A549 treated with CpdA at 1 μM for 4 hours (cell line): ENCODE data around the gene SPATA6L. TPM values are rescaled to one million over a fixed set of nuclear protein-coding genes. Genes with fewer than 3 reads are reported as not detected.

Experiments used
- total RNA-seq: library from RNA; stranded (reverse); fragments of 200-300 nt; extraction: Qiagen RNA extraction; gene quantifications from 5 replicates; pipeline ENCODE4 v1.2.3, GENCODE V29; 2022; ENCODE audit warnings: low read depth

The SPATA6L gene, protein sequence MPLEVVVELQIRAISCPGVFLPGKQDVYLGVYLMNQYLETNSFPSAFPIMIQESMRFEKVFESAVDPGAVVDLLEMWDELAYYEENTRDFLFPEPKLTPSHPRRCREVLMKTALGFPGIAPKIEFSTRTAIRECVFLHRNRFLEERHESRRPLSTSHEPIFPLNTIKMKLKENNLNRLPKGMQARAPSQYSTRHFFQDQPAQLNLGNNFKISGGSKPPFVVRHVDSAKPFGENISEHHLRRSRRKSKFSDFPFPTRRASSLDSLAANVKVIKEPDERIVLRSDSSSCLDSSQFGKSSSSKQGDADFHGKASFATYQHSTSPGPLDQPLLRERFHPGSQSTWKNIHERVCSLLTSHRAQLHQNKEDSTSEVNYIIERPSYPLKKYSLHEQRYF
- 1.6 to 2.6 TPM (median 2.0 TPM) in 5 replicates for total RNA-seq

DNA sequence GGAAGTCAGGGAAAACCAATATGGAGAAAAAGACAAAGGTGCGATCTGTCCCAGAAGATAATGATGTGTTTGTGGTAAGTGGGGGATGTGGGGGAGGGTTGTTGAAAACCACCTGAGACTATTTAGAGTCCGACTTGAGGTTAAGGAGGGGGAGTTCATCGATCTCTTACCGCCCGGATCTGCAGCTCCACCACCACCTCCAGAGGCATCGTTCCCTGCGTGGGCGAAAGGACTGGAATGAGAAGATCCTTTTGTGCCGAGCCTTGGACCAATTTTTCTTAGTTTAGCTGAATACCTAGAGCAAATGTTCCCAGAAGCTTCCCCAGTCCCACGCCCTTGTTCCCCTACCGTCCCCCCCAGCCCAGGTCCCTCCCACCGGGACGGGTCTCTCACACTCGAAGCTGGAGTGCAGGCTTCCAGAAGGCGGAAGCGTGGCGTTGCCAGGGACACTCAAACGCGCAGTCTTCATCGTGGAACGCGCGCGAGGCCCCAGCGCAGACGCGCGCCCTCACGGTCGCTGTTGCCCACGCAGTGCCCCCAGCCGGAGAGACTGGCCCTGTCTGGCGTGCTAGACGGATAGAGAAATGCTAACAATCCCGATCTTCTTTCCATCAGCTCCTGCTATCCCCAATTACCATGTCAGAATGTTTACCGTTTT lies at the start of gene SPATA6L:
SPATA6L (minus strand) TSS at position 439 of the 658 bp plus-strand sequence; CDS start at position 209, 230 bp downstream.

DNA sequence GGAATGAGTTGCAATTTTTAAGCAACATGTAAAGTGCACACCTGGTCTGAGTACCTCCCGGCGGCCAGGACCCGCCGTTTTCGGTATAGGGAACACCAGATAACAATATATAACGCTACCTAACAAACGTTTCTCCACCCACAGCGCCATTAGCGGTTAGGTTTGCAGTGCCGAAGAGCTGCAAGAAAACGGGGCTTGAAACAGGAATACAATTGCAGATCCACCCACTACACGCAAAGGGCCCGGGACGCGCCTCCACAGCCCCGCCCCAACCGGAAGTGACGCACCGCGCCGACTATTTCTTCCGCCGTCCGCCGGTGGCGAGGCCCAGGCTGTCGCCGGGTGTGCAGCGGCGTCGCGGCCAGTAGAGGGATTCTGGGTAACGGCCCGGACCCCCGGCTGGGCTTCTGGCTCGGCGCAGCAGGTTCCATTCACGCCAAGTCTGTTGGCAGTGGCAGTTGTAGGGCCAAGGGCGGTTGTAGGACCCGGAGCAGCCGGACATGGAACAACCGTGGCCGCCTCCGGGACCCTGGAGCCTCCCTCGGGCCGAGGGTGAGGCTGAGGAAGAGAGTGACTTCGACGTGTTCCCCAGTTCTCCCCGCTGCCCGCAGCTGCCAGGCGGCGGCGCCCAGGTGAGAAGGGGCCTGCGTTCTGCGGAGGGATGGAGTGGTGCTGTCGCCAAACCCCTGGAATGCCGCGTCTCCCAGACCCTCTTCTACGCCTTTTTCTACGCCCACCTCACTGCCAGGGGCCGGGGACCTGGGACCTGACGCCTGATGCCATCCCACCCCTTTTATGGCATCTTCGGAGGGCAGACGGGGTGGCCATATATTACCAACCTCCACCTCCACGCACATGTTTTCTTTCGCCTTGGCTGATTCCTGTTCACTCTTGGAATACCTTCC lies 13.2 kb upstream of the SPATA6L start, which contains the start of gene CDC37L1:
CDC37L1 (plus strand) TSS at position 302 of the 905 bp plus-strand sequence; CDS start at position 501, 199 bp downstream.

DNA sequence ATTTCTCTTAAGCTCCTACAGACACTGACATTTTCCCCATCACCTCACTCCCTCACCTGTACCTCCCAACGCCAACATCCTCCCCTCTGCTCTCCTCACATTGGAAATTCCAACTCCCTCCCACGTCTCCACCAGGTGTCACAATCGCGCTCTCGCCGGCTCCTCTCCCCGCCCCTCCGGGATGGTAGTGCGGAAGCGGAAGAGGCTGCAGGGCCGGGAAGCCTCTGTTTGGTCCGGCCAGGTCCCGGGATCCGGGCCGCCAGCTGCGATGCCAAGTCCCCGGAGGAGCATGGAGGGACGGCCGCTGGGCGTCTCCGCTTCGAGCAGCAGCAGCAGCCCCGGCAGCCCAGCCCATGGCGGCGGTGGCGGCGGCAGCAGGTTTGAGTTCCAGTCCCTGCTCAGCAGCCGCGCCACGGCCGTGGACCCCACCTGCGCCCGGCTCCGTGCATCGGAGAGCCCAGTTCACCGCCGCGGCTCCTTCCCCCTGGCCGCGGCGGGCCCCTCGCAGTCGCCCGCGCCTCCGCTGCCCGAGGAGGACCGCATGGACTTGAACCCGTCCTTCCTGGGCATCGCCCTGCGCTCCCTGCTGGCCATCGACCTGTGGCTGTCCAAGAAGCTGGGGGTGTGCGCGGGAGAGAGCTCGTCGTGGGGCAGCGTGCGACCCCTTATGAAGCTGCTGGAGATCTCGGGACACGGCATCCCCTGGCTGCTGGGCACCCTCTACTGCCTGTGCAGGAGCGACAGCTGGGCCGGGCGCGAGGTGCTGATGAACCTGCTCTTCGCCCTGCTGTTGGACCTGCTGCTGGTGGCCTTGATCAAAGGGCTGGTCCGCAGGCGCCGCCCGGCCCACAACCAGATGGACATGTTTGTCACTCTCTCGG lies 3.9 kb downstream of the SPATA6L start, which contains the start of gene PLPP6:
PLPP6 (plus strand) TSS at position 187 of the 881 bp plus-strand sequence; CDS start at position 269, 82 bp downstream.

Other genes starting within 250 kb of the SPATA6L start
- gene SLC1A1, start 176.0 kb downstream of the SPATA6L start, total RNA-seq, result 1.3 to 1.7 TPM (median 1.5 TPM) in 5 replicates
- gene PLPP6, start 4.2 kb downstream of the SPATA6L start, total RNA-seq, result 9.0 to 10.5 TPM (median 10.0 TPM) in 5 replicates
- 10.6 to 15.8 TPM (median 13.5 TPM) in 5 replicates for gene CDC37L1, start 13.1 kb upstream of the SPATA6L start, total RNA-seq
- gene AK3, start 74.7 kb upstream of the SPATA6L start, total RNA-seq, result 46.5 to 56.5 TPM (median 53.0 TPM) in 5 replicates
- gene RCL1, start 126.5 kb upstream of the SPATA6L start, total RNA-seq, result 35.7 to 42.6 TPM (median 39.6 TPM) in 5 replicates